NCI-H2196 (cell line): ENCODE data around the gene DMTF1.
"Not testable (repeated sequence)": the region's sequence is repeated elsewhere in the genome, so short reads cannot be mapped to it uniquely, and the experiment has no call there.

Source experiments
- DNase-seq: peaks from one replicate; lab custom pipeline; 2025; ENCODE audit not compliant: unreplicated experiment; lab: John Stamatoyannopoulos, UW

DMTF1 gene

DNA sequence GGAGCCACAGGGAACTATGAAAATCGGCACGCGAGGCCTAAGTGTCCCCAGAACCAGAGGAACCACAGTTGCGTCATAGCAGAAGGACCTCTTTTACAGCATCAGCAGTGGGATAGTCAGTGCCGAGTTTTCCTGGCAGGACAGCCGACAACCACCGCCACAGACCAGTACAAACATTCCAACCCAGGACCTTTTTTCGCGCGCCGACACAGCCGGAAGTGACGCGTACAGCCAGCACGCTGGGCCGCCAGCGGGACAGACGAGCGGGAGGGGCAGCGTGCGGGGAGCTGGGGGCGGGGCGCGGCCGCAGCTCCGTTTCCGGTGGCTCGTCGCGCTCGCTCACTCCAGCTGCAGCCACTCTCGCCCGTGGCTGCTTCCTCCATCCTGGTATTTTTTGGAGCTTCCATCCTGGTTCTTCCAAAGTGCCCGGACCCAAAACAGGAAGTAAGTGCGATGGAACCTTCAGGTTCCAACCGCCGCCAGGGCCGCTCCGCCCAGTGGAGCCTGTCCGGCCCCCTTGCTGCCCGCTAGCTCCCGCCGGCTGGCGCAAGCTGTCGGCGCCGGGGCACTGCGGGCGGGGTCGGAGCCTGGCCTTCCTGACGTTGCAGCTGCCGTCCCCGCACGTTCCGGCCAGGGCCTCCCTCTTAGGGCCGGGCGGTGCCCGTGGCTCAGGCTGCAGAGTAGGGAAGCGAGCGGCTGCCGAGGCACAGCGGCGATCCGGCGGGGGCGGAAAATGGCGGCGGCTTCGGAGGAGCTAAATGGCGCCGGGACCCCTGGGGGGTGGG, at the start of gene DMTF1:
Gene DMTF1, plus strand, starts transcription at position 342 of the 785 bp plus-strand sequence. CDS start 12,489 bp downstream, outside the sequence.
- DNase-seq: peak; percentile 95

- no peak for DNase-seq
Measured at GRCh38 chr7:87105401-87105800, 46.9 kb upstream of the DMTF1 start.

GRCh38 chr7:87106974-87107612, 45.2 kb upstream of the DMTF1 start:
- DNase-seq: no peak

- DNase-seq: no peak
Measured at GRCh38 chr7:87107949-87108776, 44.1 kb upstream of the DMTF1 start.

DNA sequence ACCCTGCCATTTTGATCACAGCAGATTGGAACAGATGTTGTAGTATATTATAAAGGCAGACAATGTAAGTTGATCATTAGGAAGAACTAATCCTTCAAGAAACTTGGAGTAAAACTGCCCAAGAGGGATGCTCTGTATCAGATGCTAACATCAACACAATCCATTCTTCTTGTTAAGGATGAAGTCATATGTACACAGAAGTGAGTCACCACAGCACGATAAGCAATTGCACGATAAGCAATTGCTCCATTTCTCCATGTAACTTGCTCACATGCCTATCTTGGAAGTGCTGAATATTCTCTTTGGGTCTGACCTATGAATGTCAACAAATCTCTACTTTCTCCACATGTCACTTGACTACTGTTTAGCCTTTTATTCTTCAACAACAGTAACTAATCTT, 41.5 kb upstream of the DMTF1 start:
- DNase-seq: no peak

DNA sequence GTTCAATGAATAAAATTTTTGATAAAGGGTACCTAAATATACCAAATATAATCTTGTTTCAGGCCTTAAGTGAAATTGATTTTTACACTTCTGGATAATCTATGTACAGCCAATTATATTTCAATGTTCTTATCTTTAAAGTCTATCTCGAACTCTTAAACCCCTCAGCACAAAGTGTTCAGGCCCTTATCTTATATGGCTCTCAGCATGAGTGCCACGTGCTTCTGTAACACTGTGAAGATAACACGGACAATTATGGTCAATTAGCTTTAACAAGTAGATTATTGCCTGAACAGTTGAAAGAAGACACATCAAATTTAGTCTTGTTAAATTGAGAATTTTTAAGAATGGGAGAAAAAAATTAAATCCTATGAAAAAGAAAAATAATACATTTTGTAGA, 40.4 kb upstream of the DMTF1 start:
- DNase-seq: no peak

- no peak for DNase-seq
Measured at GRCh38 chr7:87113077-87113476, 39.2 kb upstream of the DMTF1 start.

DNA sequence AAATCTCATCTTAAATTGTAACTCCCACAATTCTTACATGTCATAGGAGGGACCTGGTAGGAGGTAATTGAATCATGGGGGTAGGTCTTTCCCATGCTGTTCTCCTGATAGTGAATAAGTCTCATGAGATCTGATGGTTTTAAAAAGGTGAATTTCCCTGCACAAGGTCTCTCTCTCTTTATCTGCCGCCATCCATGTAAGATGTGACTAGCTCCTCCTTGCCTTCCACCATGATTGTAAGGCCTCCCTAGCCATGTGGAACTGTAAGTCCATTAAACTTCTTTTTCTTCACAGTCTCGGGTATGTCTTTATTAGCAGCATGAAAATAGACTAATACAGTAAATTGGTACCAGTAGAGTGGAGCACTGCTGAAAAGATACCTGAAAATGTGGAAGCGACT, 38.3 kb upstream of the DMTF1 start:
- DNase-seq: not testable (repeated sequence)

DNA sequence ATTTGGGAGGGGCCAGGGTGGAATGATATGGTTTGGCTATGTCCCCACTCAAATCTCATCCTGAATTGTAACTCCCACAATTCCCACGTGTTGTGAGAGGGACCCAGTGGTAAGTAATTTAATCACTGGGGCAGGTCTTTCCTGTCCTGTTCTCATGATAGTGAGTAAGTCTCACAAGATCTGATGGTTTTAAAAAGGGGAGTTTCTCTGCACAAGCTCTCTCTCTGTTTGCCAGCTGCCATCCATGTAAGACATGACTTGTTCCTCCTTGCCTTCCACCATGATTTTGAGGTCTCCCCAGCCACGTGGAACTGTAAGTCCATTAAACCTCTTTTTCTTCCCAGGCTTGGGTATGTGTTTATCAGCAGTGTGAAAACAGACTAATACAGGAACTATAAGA, 36.5 kb upstream of the DMTF1 start:
- not testable (repeated sequence) for DNase-seq

GRCh38 chr7:87116315-87116714, 35.9 kb upstream of the DMTF1 start:
- DNase-seq: no peak

GRCh38 chr7:87119581-87119980, 32.7 kb upstream of the DMTF1 start:
- no peak for DNase-seq

GRCh38 chr7:87123105-87123504, 29.1 kb upstream of the DMTF1 start:
- DNase-seq: no peak

DNA sequence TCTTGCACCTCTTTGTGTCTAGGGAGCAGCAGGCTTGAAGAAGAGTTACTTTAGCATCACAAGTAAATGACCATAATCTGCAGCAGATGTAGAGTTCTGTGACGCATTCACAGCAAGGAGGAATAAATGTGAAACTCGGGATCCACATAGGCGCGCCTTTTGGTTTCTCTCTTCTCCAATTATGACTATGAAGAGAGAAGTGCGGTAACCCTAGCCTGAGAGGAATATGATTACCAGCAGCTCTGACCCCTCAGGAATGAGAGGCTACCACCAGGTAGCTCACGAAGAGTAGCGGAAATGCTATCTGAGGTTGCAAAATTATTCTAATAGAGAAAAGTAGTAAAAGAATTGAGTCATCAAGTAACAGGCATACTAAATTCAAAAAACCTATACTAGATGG, 25.2 kb upstream of the DMTF1 start:
- DNase-seq: no peak

- no peak for DNase-seq
Measured at GRCh38 chr7:87128861-87129267, 23.4 kb upstream of the DMTF1 start.

DNA sequence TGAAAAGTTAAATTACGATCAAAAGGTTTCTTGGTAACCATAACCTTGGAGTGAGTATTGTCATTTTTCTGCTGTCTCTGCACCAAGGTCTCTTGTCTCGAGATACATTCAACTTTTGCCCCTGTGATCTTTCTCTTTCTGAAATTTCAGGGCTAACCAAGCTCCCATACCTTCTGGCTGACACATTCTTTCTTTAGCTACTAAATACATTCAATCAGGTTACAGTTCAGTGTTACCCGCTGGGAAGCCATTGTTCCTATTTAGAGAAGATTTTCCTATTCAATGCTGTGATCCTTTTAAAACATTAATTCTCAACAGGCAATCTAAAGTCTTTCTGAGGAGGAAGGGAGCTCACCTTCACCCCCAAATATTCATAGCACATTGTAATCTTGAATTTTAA, 22.9 kb upstream of the DMTF1 start:
- no peak for DNase-seq

DNA sequence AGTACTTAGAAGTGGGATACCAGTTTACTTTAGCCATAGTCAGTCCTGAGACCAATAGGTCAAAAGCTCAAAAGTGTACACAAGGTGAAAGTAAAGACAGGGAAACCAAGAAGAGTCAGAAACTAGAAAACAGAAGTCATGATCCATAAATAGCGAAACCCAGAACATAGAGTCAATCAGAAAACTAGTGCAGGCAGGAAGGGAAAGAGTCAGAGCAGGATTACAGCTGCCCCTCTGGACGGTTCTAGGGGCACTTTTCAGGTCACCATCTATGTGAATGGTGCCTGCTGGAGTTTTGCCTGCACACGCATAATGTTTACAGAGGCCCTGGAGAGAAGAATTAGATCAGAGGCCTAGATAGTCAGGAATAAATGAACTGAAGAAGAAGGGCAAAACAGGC, 22.4 kb upstream of the DMTF1 start:
- DNase-seq: no peak

DNA sequence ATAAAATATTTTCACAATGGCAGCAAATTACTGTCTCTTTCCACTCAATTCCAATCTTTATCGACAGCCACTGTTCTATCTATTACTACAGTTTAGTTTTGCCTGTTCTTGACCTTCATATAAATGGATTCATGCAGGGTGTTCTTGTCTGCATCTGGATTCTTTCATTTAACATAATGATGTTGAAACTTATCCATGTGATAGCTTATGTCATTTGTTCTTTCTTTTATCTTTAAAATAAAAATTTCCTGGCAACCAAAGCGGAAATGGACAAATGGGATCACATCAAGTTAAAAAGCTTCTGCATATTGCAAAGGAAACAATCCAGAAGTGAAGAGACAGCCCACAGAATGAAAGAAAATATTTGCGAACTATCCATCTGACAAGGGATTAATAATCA, 20.5 kb upstream of the DMTF1 start:
- DNase-seq: no peak

DNA sequence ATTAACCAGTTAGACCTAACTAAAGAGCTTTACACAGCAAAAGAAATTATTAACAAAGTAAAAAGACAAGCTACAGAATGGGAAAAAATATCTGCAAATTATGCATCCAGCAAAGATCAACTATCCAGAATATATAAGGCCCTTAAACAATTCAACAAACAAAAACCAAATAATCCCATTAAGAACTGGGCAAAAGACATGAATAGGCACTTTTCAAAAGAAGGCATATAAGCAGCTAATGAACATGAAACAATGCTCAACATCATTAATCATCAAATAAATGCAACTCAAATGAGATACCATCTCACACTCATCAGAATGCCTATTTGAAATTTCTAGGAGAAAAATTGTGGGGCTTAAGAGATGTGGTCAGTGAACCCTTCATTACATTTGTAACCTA, 15.0 kb upstream of the DMTF1 start:
- DNase-seq: no peak

- no peak for DNase-seq
Measured at GRCh38 chr7:87139514-87139913, 12.7 kb upstream of the DMTF1 start.

- DNase-seq: no peak
Measured at GRCh38 chr7:87140271-87140748, 11.9 kb upstream of the DMTF1 start.

DNA sequence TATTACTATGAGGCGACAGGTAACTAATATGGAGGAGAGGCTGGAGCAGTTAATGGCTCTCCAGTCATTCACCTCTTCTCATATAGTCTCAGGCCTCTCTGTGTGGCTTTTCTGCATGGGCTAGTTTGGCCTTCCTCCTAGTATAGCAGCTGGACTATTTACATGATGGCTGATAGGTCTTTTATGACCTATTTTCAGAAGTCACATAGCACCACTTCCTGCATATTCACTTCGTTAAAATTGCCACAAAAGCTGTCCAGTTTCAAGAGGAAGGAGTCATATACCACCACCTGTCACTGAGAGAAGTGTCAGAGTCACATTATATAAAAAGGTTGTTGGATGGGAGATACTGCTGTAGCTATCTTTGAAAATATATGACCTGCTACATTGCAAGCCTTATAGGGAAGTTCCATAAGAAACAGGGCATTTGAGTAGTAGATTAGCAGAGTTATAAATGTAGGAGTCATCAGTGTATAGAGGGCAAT, 8.0 kb upstream of the DMTF1 start:
- no peak for DNase-seq
